ENCODE data around the gene AFMID. TPM values are rescaled to one million over a fixed set of nuclear protein-coding genes. Genes with fewer than 3 reads are reported as not detected.
"Not testable (repeated sequence)": the region's sequence is repeated elsewhere in the genome, so short reads cannot be mapped to it uniquely, and the experiment has no call there.

Gene AFMID
- total RNA-seq = 10 to 100 TPM; 44.2 to 59.4 TPM

GRCh38 chr17:78186692-78187595 lies at the start of gene AFMID, which contains the start of gene TK1:
Gene AFMID, plus strand, starts transcription at chr17:78187362. Its CDS starts 9 bp downstream, at chr17:78187371.
Gene TK1, minus strand, starts transcription at chr17:78187052. Its CDS starts 58 bp downstream, at chr17:78186994.
- ATAC-seq (replicated peaks) = peak; percentile 98
- Mint-ChIP-seq H3K9me3 (no peaks in the 10 kb centered on the region), H3K36me3 (ENCODE audit: low read depth) (peaks cover 55% of the 10 kb centered on the region), H3K27me3 (no peaks in the 10 kb centered on the region), H3K27ac (peak within 1 kb of the TSS; percentile 1), H3K4me3 (peak within 1 kb of the TSS; percentile 73), H3K4me1 (peaks cover 12% of the 10 kb centered on the region)

GRCh38 chr17:78137392-78138203 lies 49.6 kb upstream of the AFMID start:
- H3K27ac Mint-ChIP-seq = peak overlapping the region; percentile 56
- H3K27me3 Mint-ChIP-seq = no peaks in the 10 kb centered on the region
- H3K9me3 Mint-ChIP-seq = no peaks in the 10 kb centered on the region
- no peak for ATAC-seq (replicated peaks)
- peaks cover 34% of the 10 kb centered on the region for H3K4me1 Mint-ChIP-seq
- peaks cover 87% of the 10 kb centered on the region for H3K36me3 Mint-ChIP-seq (ENCODE audit: low read depth)
- H3K4me3 Mint-ChIP-seq = peak overlapping the region; percentile 46

- peaks cover 34% of the 10 kb centered on the region for H3K4me1 Mint-ChIP-seq
- H3K36me3 Mint-ChIP-seq (ENCODE audit: low read depth) = peaks cover 81% of the 10 kb centered on the region
- H3K27me3 Mint-ChIP-seq = no peaks in the 10 kb centered on the region
- no peaks in the 10 kb centered on the region for H3K9me3 Mint-ChIP-seq
- ATAC-seq (replicated peaks) = no peak
- peak overlapping the region; percentile 63 for H3K4me3 Mint-ChIP-seq
- H3K27ac Mint-ChIP-seq = no peak overlapping the region
Observed at GRCh38 chr17:78138204-78139060, 48.7 kb upstream of the AFMID start.

- peaks cover 67% of the 10 kb centered on the region for H3K36me3 Mint-ChIP-seq (ENCODE audit: low read depth)
- H3K4me3 Mint-ChIP-seq = peak overlapping the region; percentile 63
- H3K27me3 Mint-ChIP-seq; H3K9me3 Mint-ChIP-seq; ATAC-seq (replicated peaks): not testable (repeated sequence)
- H3K27ac Mint-ChIP-seq = peak overlapping the region; percentile 73
- peaks cover 21% of the 10 kb centered on the region for H3K4me1 Mint-ChIP-seq
Observed at GRCh38 chr17:78139861-78140168, 47.3 kb upstream of the AFMID start.

- peaks cover 61% of the 10 kb centered on the region for H3K36me3 Mint-ChIP-seq (ENCODE audit: low read depth)
- peak overlapping the region; percentile 63 for H3K4me3 Mint-ChIP-seq
- peak overlapping the region; percentile 73 for H3K27ac Mint-ChIP-seq
- no peaks in the 10 kb centered on the region for H3K9me3 Mint-ChIP-seq
- peaks cover 21% of the 10 kb centered on the region for H3K4me1 Mint-ChIP-seq
- H3K27me3 Mint-ChIP-seq = no peaks in the 10 kb centered on the region
- peak; percentile 90 for ATAC-seq (replicated peaks)
Observed at GRCh38 chr17:78140169-78141051, 46.8 kb upstream of the AFMID start.

- Mint-ChIP-seq H3K36me3 (ENCODE audit: low read depth) (peaks cover 50% of the 10 kb centered on the region), H3K4me1 (peaks cover 12% of the 10 kb centered on the region), H3K27ac (no peak overlapping the region), H3K27me3 (no peaks in the 10 kb centered on the region), H3K4me3 (no peak overlapping the region), H3K9me3 (no peaks in the 10 kb centered on the region)
- no peak for ATAC-seq (replicated peaks)
Observed at GRCh38 chr17:78141437-78142118, 45.6 kb upstream of the AFMID start.

- Mint-ChIP-seq H3K27ac (no peak overlapping the region), H3K9me3 (no peaks in the 10 kb centered on the region), H3K27me3 (no peaks in the 10 kb centered on the region), H3K36me3 (ENCODE audit: low read depth) (peaks cover 43% of the 10 kb centered on the region), H3K4me3 (no peak overlapping the region), H3K4me1 (peaks cover 13% of the 10 kb centered on the region)
- peak; percentile 28 for ATAC-seq (replicated peaks)
Observed at GRCh38 chr17:78142119-78142861, 44.9 kb upstream of the AFMID start.

GRCh38 chr17:78143214-78144146 lies 43.7 kb upstream of the AFMID start:
- no peaks in the 10 kb centered on the region for H3K27me3 Mint-ChIP-seq
- no peak for ATAC-seq (replicated peaks)
- H3K4me1 Mint-ChIP-seq = peaks cover 15% of the 10 kb centered on the region
- H3K36me3 Mint-ChIP-seq (ENCODE audit: low read depth) = peaks cover 38% of the 10 kb centered on the region
- peak overlapping the region; percentile 62 for H3K27ac Mint-ChIP-seq
- no peak overlapping the region for H3K4me3 Mint-ChIP-seq
- H3K9me3 Mint-ChIP-seq = no peaks in the 10 kb centered on the region

GRCh38 chr17:78144147-78144719 lies 42.9 kb upstream of the AFMID start:
- H3K4me1 Mint-ChIP-seq = peaks cover 12% of the 10 kb centered on the region
- no peak for ATAC-seq (replicated peaks)
- no peak overlapping the region for H3K4me3 Mint-ChIP-seq
- no peaks in the 10 kb centered on the region for H3K9me3 Mint-ChIP-seq
- H3K27ac Mint-ChIP-seq = peak overlapping the region; percentile 62
- no peaks in the 10 kb centered on the region for H3K27me3 Mint-ChIP-seq
- peaks cover 31% of the 10 kb centered on the region for H3K36me3 Mint-ChIP-seq (ENCODE audit: low read depth)

- Mint-ChIP-seq H3K9me3 (no peaks in the 10 kb centered on the region), H3K4me3 (no peak overlapping the region), H3K27ac (peak overlapping the region; percentile 62), H3K36me3 (ENCODE audit: low read depth) (peaks cover 25% of the 10 kb centered on the region), H3K27me3 (no peaks in the 10 kb centered on the region), H3K4me1 (peaks cover 10% of the 10 kb centered on the region)
- ATAC-seq (replicated peaks) = no peak
Observed at GRCh38 chr17:78144736-78145641, 42.2 kb upstream of the AFMID start.

- ATAC-seq (replicated peaks) = no peak
- Mint-ChIP-seq H3K36me3 (ENCODE audit: low read depth) (peaks cover 13% of the 10 kb centered on the region), H3K27me3 (no peaks in the 10 kb centered on the region), H3K9me3 (no peaks in the 10 kb centered on the region), H3K4me3 (no peak overlapping the region), H3K4me1 (peaks cover 9% of the 10 kb centered on the region), H3K27ac (peak overlapping the region; percentile 22)
Observed at GRCh38 chr17:78146471-78146869, 40.7 kb upstream of the AFMID start.
